HepG2 (cell line): ENCODE data around the gene HSD3B7. TPM values are rescaled to one million over a fixed set of nuclear protein-coding genes. Genes with fewer than 3 reads are reported as not detected.

Experiments
- AGO2 ChIP-seq: fragments of 200-400 bp; formaldehyde crosslinking; optimal IDR thresholded peaks from 2 replicates; pipeline ENCODE3; 2017; ENCODE audit warnings: mild to moderate bottlenecking, low read depth, low read length, moderate library complexity
- BCL6 ChIP-seq: IDR thresholded peaks from 2 replicates; pipeline ENCODE4 v1.6.1; 2016; ENCODE audit warnings: missing genetic modification reagents, missing compliant biosample characterization
- DNMT1 ChIP-seq: sonication (generic); formaldehyde crosslinking; IDR thresholded peaks from 2 replicates; pipeline ENCODE4 v1.5.1; 2020; ENCODE audit warnings: mild to moderate bottlenecking, missing genetic modification reagents
- FOXK1 ChIP-seq: sonication (generic); formaldehyde crosslinking; IDR thresholded peaks from 2 replicates; pipeline ENCODE4 v1.4.0; 2020; ENCODE audit warnings: low read depth, missing genetic modification reagents, borderline replicate concordance
- FOXK2 ChIP-seq: fragments of 450-650 bp; IDR thresholded peaks from 2 replicates; pipeline ENCODE4 v1.6.1; 2016
- GATAD1 ChIP-seq: IDR thresholded peaks from 2 replicates; pipeline ENCODE4 v1.6.1; 2016; ENCODE audit warnings: missing genetic modification reagents, missing compliant biosample characterization
- HES4 ChIP-seq: sonication (generic); formaldehyde crosslinking; IDR thresholded peaks from 2 replicates; pipeline ENCODE4 v1.9.0; 2021; ENCODE audit warnings: mild to moderate bottlenecking, missing genetic modification reagents, borderline replicate concordance
- MAF1 ChIP-seq: sonication (generic); formaldehyde crosslinking; IDR thresholded peaks from 2 replicates; pipeline ENCODE4 v1.5.0; 2020; ENCODE audit warnings: missing genetic modification reagents, borderline replicate concordance
- NFYC ChIP-seq: IDR thresholded peaks from 2 replicates; pipeline ENCODE4 v1.6.1; 2016; ENCODE audit warnings: missing genetic modification reagents, missing compliant biosample characterization
- PITX1 ChIP-seq: sonication (generic); formaldehyde crosslinking; IDR thresholded peaks from 2 replicates; pipeline ENCODE4 v1.5.1; 2020; ENCODE audit warnings: mild to moderate bottlenecking, missing genetic modification reagents
- SIX4 ChIP-seq: sonication (generic); formaldehyde crosslinking; IDR thresholded peaks from 2 replicates; pipeline ENCODE4 v1.4.0; 2020; ENCODE audit warnings: missing genetic modification reagents
- SMYD3 ChIP-seq: sonication (generic); formaldehyde crosslinking; IDR thresholded peaks from 2 replicates; pipeline ENCODE4 v1.8.1; 2023; ENCODE audit warnings: mild to moderate bottlenecking, missing genetic modification reagents
- TGIF2 ChIP-seq: IDR thresholded peaks from 2 replicates; pipeline ENCODE4 v1.6.1; 2016; ENCODE audit warnings: control low read depth, missing compliant biosample characterization
- ZNF180 ChIP-seq: sonication (generic); formaldehyde crosslinking; IDR thresholded peaks from 2 replicates; pipeline ENCODE4 v1.4.0; 2020; ENCODE audit warnings: low read depth, missing genetic modification reagents, borderline replicate concordance
- ZNF263 ChIP-seq: sonication (generic); formaldehyde crosslinking; IDR thresholded peaks from 2 replicates; pipeline ENCODE4 v1.4.0; 2020; ENCODE audit warnings: missing genetic modification reagents
- ZNF264 ChIP-seq: sonication (generic); formaldehyde crosslinking; IDR thresholded peaks from 2 replicates; pipeline ENCODE4 v1.4.0; 2020; ENCODE audit warnings: missing genetic modification reagents
- ZNF33B ChIP-seq: sonication (generic); formaldehyde crosslinking; IDR thresholded peaks from 2 replicates; pipeline ENCODE4 v1.5.1; 2020; ENCODE audit warnings: mild to moderate bottlenecking, missing genetic modification reagents
- ZNF383 ChIP-seq: sonication (generic); formaldehyde crosslinking; IDR thresholded peaks from 2 replicates; pipeline ENCODE4 v1.4.0; 2020; ENCODE audit warnings: missing genetic modification reagents, mild to moderate bottlenecking, borderline replicate concordance
- ZNF501 ChIP-seq: sonication (generic); formaldehyde crosslinking; IDR thresholded peaks from 2 replicates; pipeline ENCODE4 v1.5.1; 2020; ENCODE audit warnings: mild to moderate bottlenecking, moderate library complexity, missing genetic modification reagents
- ZNF563 ChIP-seq: sonication (generic); formaldehyde crosslinking; IDR thresholded peaks from 2 replicates; pipeline ENCODE4 v1.8.0; 2022; ENCODE audit warnings: mild to moderate bottlenecking, moderate library complexity, missing genetic modification reagents
- ZNF619 ChIP-seq: sonication (generic); formaldehyde crosslinking; IDR thresholded peaks from 2 replicates; pipeline ENCODE4 v1.4.0; 2020; ENCODE audit warnings: mild to moderate bottlenecking, missing genetic modification reagents
- ZNF652 ChIP-seq: IDR thresholded peaks from 2 replicates; pipeline ENCODE4 v1.6.1; 2016; ENCODE audit warnings: low read depth, borderline replicate concordance
- ZNF713 ChIP-seq: sonication (generic); formaldehyde crosslinking; IDR thresholded peaks from 2 replicates; pipeline ENCODE4 v1.4.0; 2020; ENCODE audit warnings: mild to moderate bottlenecking, missing genetic modification reagents
- ZNF879 ChIP-seq: sonication (generic); formaldehyde crosslinking; IDR thresholded peaks from 2 replicates; pipeline ENCODE4 v1.8.1; 2023; ENCODE audit warnings: missing genetic modification reagents
- polyA plus RNA-seq, 8 experiments: library from polyadenylated mRNA; depleted of rRNA in 3 of 8; stranded (reverse) in 7 of 8; unstranded in 1 of 8; fragments of >200 nt; fragmentation: Illumina TruSeq in 4 of 8; extraction: Trizol in 4 of 8; gene quantifications; 2 replicates each; pipeline versions ENCODE4 v1.2.1 to v1.2.3, GENCODE V29; 2011 to 2016; ENCODE audit warnings: low read depth in 4 of 8, missing spikeins in 1 of 8, mixed read lengths in 1 of 8; ENCODE audit not compliant: insufficient read depth in 1 of 8
- total RNA-seq, 5 experiments: library from RNA; depleted of rRNA; stranded (reverse); fragments of >200 nt; fragmentation: Illumina TruSeq; extraction: Trizol; gene quantifications; 2 replicates each; pipeline ENCODE4 v1.2.3, GENCODE V29; 2016; ENCODE audit warnings: low read depth in 1 of 5
- TF ChIP-seq, protein P1 (sequence below): IDR thresholded peaks from 2 replicates; pipeline ENCODE4 v1.6.1; 2016; ENCODE audit warnings: missing compliant biosample characterization, missing genetic modification reagents, borderline replicate concordance
- TF ChIP-seq, protein P2 (sequence below): IDR thresholded peaks from 2 replicates; pipeline ENCODE4 v1.6.1; 2012; ENCODE audit warnings: inconsistent platforms
- TF ChIP-seq, protein P3 (sequence below): IDR thresholded peaks from 2 replicates; pipeline ENCODE4 v1.6.1; 2016; ENCODE audit warnings: mild to moderate bottlenecking
- TF ChIP-seq, protein P4 (sequence below): sonication (generic); formaldehyde crosslinking; IDR thresholded peaks from 2 replicates; pipeline ENCODE4 v1.5.0; 2020; ENCODE audit warnings: mild to moderate bottlenecking, missing genetic modification reagents

Gene HSD3B7
- total and polyA plus RNA-seq, 2 of the 13 experiments (the other 11 are each of a cell fraction or from before 2014, with no cell fraction given): 32.9 to 69.7 TPM

GRCh38 chr16:30957456-30958174, 27.4 kb upstream of the HSD3B7 start, which contains the start of gene SETD1A (continued):
- no peak for TF ChIP-seq ZNF652 (CRISPR knock-in tag)
- no peak for TF ChIP-seq ZNF383 (CRISPR knock-in tag)
- TF ChIP-seq SMYD3 (CRISPR knock-in tag): no peak
- TF ChIP-seq ZNF33B: 0 out of 2 replicates have a peak, but pooled peaks have one; percentile 19
- TF ChIP-seq ZNF263: no peak
- TF ChIP-seq ZNF180: no peak
- no peak for TF ChIP-seq ZNF879
- TF ChIP-seq PITX1 (CRISPR knock-in tag): peak; percentile 47; the same call in 1 of the 2 replicates
- peak; percentile 65 for TF ChIP-seq ZNF563 (CRISPR knock-in tag)
- 0 out of 2 replicates have a peak, but pooled peaks have one; percentile 13 for TF ChIP-seq TGIF2 (CRISPR knock-in tag)
- TF ChIP-seq ZNF713 (CRISPR knock-in tag): no peak
- TF ChIP-seq ZNF264 (CRISPR knock-in tag): no peak
- peak; percentile 95 for TF ChIP-seq AGO2
- TF ChIP-seq NFYC (CRISPR knock-in tag): peak; percentile 43
- peak; percentile 77; the same call in 1 of the 2 replicates for TF ChIP-seq FOXK1 (CRISPR knock-in tag)
- TF ChIP-seq GATAD1 (CRISPR knock-in tag): peak; percentile 94
- no peak for TF ChIP-seq DNMT1 (CRISPR knock-in tag)
- TF ChIP-seq ZNF501 (CRISPR knock-in tag): peak; percentile 76
- no peak; the same call in 1 of the 2 replicates for TF ChIP-seq HES4 (CRISPR knock-in tag)
- TF ChIP-seq, protein P1, sequence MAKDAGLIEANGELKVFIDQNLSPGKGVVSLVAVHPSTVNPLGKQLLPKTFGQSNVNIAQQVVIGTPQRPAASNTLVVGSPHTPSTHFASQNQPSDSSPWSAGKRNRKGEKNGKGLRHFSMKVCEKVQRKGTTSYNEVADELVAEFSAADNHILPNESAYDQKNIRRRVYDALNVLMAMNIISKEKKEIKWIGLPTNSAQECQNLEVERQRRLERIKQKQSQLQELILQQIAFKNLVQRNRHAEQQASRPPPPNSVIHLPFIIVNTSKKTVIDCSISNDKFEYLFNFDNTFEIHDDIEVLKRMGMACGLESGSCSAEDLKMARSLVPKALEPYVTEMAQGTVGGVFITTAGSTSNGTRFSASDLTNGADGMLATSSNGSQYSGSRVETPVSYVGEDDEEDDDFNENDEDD (CRISPR knock-in tag): peak; percentile 69; the same call in 1 of the 2 replicates
- TF ChIP-seq, protein P2, sequence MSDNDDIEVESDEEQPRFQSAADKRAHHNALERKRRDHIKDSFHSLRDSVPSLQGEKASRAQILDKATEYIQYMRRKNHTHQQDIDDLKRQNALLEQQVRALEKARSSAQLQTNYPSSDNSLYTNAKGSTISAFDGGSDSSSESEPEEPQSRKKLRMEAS: peak; percentile 83
- TF ChIP-seq BCL6 (CRISPR knock-in tag): peak; percentile 32; the same call in 1 of the 2 replicates
- no peak for TF ChIP-seq SIX4 (CRISPR knock-in tag)
- TF ChIP-seq, protein P3, sequence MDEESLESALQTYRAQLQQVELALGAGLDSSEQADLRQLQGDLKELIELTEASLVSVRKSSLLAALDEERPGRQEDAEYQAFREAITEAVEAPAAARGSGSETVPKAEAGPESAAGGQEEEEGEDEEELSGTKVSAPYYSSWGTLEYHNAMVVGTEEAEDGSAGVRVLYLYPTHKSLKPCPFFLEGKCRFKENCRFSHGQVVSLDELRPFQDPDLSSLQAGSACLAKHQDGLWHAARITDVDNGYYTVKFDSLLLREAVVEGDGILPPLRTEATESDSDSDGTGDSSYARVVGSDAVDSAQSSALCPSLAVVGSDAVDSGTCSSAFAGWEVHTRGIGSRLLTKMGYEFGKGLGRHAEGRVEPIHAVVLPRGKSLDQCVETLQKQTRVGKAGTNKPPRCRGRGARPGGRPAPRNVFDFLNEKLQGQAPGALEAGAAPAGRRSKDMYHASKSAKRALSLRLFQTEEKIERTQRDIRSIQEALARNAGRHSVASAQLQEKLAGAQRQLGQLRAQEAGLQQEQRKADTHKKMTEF (CRISPR knock-in tag): peak; percentile 68
- TF ChIP-seq FOXK2: no peak
- peak; percentile 49; the same call in 1 of the 2 replicates for TF ChIP-seq MAF1 (CRISPR knock-in tag)
- TF ChIP-seq ZNF619: 0 out of 2 replicates have a peak, but pooled peaks have one; percentile 78
- TF ChIP-seq, protein P4, sequence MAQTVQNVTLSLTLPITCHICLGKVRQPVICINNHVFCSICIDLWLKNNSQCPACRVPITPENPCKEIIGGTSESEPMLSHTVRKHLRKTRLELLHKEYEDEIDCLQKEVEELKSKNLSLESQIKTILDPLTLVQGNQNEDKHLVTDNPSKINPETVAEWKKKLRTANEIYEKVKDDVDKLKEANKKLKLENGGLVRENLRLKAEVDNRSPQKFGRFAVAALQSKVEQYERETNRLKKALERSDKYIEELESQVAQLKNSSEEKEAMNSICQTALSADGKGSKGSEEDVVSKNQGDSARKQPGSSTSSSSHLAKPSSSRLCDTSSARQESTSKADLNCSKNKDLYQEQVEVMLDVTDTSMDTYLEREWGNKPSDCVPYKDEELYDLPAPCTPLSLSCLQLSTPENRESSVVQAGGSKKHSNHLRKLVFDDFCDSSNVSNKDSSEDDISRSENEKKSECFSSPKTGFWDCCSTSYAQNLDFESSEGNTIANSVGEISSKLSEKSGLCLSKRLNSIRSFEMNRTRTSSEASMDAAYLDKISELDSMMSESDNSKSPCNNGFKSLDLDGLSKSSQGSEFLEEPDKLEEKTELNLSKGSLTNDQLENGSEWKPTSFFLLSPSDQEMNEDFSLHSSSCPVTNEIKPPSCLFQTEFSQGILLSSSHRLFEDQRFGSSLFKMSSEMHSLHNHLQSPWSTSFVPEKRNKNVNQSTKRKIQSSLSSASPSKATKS (CRISPR knock-in tag): no peak
